Osteoblast (primary cell): Measurements from ENCODE around the gene TEX48. TPM values are rescaled to one million over a fixed set of nuclear protein-coding genes. Genes with fewer than 3 reads are reported as not detected.

Source experiments
- DNase-seq: peaks from one replicate; pipeline ENCODE4 v3.0.0; 2011; ENCODE audit warnings: low spot score, mixed read lengths; ENCODE audit not compliant: insufficient read length; ENCODE audit errors: missing footprints
- H2AFZ ChIP-seq: 2 replicates; pipeline ENCODE4 v1.6.0; 2011; ENCODE audit warnings: mild to moderate bottlenecking, low read length
- H3K27ac ChIP-seq: 2 replicates; pipeline ENCODE4 v1.5.1; 2011; ENCODE audit warnings: mild to moderate bottlenecking, low read depth, low read length, moderate library complexity
- H3K27me3 ChIP-seq: 2 replicates; pipeline ENCODE4 v1.6.0; 2012; ENCODE audit warnings: mild to moderate bottlenecking, control low read depth, inconsistent platforms, low read length, moderate library complexity; ENCODE audit not compliant: insufficient read depth
- H3K36me3 ChIP-seq: 2 replicates; pipeline ENCODE4 v1.5.1; 2011; ENCODE audit warnings: mild to moderate bottlenecking, low read length, control low read depth, moderate library complexity; ENCODE audit not compliant: insufficient read depth
- H3K4me1 ChIP-seq: 2 replicates; pipeline ENCODE4 v1.5.1; 2011; ENCODE audit warnings: mild to moderate bottlenecking, low read length, control low read depth, moderate library complexity; ENCODE audit not compliant: insufficient read depth
- H3K4me2 ChIP-seq: 2 replicates; pipeline ENCODE4 v1.6.0; 2011; ENCODE audit warnings: mild to moderate bottlenecking, low read length; ENCODE audit not compliant: insufficient read depth
- H3K4me3 ChIP-seq: fragments of 200-600 bp; sonication (generic); 3 replicates; pipeline ENCODE4 v1.5.1; 2012; ENCODE audit warnings: mild to moderate bottlenecking, low read length, inconsistent platforms; ENCODE audit not compliant: insufficient read depth
- H3K79me2 ChIP-seq: 2 replicates; pipeline ENCODE4 v1.6.0; 2012; ENCODE audit warnings: mild to moderate bottlenecking, low read length, control low read depth, inconsistent platforms; ENCODE audit not compliant: insufficient read depth
- H3K9me3 ChIP-seq: 2 replicates; pipeline ENCODE4 v1.5.1; 2011; ENCODE audit warnings: low read depth, low read length, control low read depth
- H4K20me1 ChIP-seq: 2 replicates; pipeline ENCODE4 v1.6.0; 2012; ENCODE audit warnings: mild to moderate bottlenecking, low read length, control low read depth; ENCODE audit not compliant: insufficient read depth
- CTCF ChIP-seq: IDR thresholded peaks from 2 replicates; pipeline ENCODE4 v1.5.1; 2011; ENCODE audit warnings: mild to moderate bottlenecking, low read depth, low read length, moderate library complexity; ENCODE audit errors: extremely low read depth
- total RNA-seq: library from RNA; depleted of rRNA; stranded (reverse); fragments of >200 nt; gene quantifications from 2 replicates; pipeline ENCODE4 v1.2.3, GENCODE V29; 2012

Gene TEX48
- total RNA-seq, 1 donor, result not detected

- Histone ChIP-seq H3K36me3 (no peaks in the 10 kb centered on the region), H3K4me2 (no peak overlapping the region), H3K79me2 (no peaks in the 10 kb centered on the region), H3K4me1 (peaks cover 20% of the 10 kb centered on the region), H3K9me3 (no peaks in the 10 kb centered on the region), H3K4me3 (no peak overlapping the region), H2AFZ (no peak overlapping the region), H3K27ac (no peak overlapping the region), H3K27me3 (peaks cover 19% of the 10 kb centered on the region), H4K20me1 (no peaks in the 10 kb centered on the region)
- DNase-seq, result no peak
- TF ChIP-seq CTCF, result no peak
Measured at GRCh38 chr9:114717908-114718486, 36.0 kb upstream of the TEX48 start.

GRCh38 chr9:114709636-114710035 is 27.6 kb upstream of the TEX48 start:
- TF ChIP-seq CTCF, result no peak
- H4K20me1 ChIP-seq, result no peaks in the 10 kb centered on the region
- no peak overlapping the region for H3K4me3 ChIP-seq
- H3K36me3 ChIP-seq, result no peaks in the 10 kb centered on the region
- no peak for DNase-seq
- H3K9me3 ChIP-seq, result no peaks in the 10 kb centered on the region
- no peak overlapping the region for H2AFZ ChIP-seq
- no peaks in the 10 kb centered on the region for H3K79me2 ChIP-seq
- H3K4me2 ChIP-seq, result no peak overlapping the region
- no peaks in the 10 kb centered on the region for H3K4me1 ChIP-seq
- no peak overlapping the region for H3K27ac ChIP-seq
- H3K27me3 ChIP-seq, result peaks cover 3% of the 10 kb centered on the region

GRCh38 chr9:114706711-114707110 is 24.7 kb upstream of the TEX48 start:
- Histone ChIP-seq H4K20me1 (no peaks in the 10 kb centered on the region), H3K9me3 (no peaks in the 10 kb centered on the region), H3K4me1 (no peaks in the 10 kb centered on the region), H3K27ac (no peak overlapping the region), H3K4me3 (no peak overlapping the region), H3K27me3 (peaks cover 3% of the 10 kb centered on the region), H3K79me2 (no peaks in the 10 kb centered on the region), H2AFZ (no peak overlapping the region), H3K4me2 (no peak overlapping the region), H3K36me3 (no peaks in the 10 kb centered on the region)
- no peak for DNase-seq
- no peak for TF ChIP-seq CTCF

GRCh38 chr9:114701988-114702387 is 20.0 kb upstream of the TEX48 start:
- TF ChIP-seq CTCF, result no peak
- Histone ChIP-seq H3K4me3 (no peak overlapping the region), H3K27me3 (no peaks in the 10 kb centered on the region), H3K4me2 (no peak overlapping the region), H2AFZ (no peak overlapping the region), H3K4me1 (peaks cover 5% of the 10 kb centered on the region), H3K36me3 (no peaks in the 10 kb centered on the region), H3K27ac (no peak overlapping the region), H3K9me3 (no peaks in the 10 kb centered on the region), H4K20me1 (no peaks in the 10 kb centered on the region), H3K79me2 (no peaks in the 10 kb centered on the region)
- no peak for DNase-seq
